HG02571 (cell line): ENCODE measurements around the gene IFT122.
A peak's percentile ranks its signal among the peaks of the same experiment; 100 is the strongest.
"Not testable (repeated sequence)": the region's sequence is repeated elsewhere in the genome, so short reads cannot be mapped to it uniquely, and the experiment has no call there.

Experiments
- ATAC-seq: cut with Tn5 transposase; IDR thresholded peaks from one replicate; pipeline ENCODE4 v1.9.1; 2021; ENCODE audit warnings: mild to moderate bottlenecking, moderate library complexity; ENCODE audit not compliant: unreplicated experiment

IFT122 gene

GRCh38 chr3:129439817-129440617 is at the start of gene IFT122, which contains the start of gene MBD4:
Gene IFT122, plus strand, starts transcription at chr3:129440224. Its CDS starts 107 bp downstream, at chr3:129440331.
Gene MBD4, minus strand, starts transcription at chr3:129439948. Its CDS starts 115 bp downstream, at chr3:129439833.
- peak; percentile 88 for ATAC-seq

GRCh38 chr3:129391583-129391982 is 48.4 kb upstream of the IFT122 start:
- ATAC-seq, result not testable (repeated sequence)

GRCh38 chr3:129392106-129392887 is 47.7 kb upstream of the IFT122 start:
- not testable (repeated sequence) for ATAC-seq

- no peak for ATAC-seq
Observed at GRCh38 chr3:129393271-129393670, 46.8 kb upstream of the IFT122 start.

GRCh38 chr3:129393760-129394564 is 46.1 kb upstream of the IFT122 start:
- ATAC-seq, result not testable (repeated sequence)

GRCh38 chr3:129398803-129399144 is 41.2 kb upstream of the IFT122 start:
- ATAC-seq, result peak; percentile 19

- ATAC-seq, result peak; percentile 71
Observed at GRCh38 chr3:129399145-129399894, 40.7 kb upstream of the IFT122 start.

- ATAC-seq, result no peak
Observed at GRCh38 chr3:129399895-129400357, 40.1 kb upstream of the IFT122 start.

GRCh38 chr3:129402210-129402609 is 37.8 kb upstream of the IFT122 start:
- no peak for ATAC-seq

GRCh38 chr3:129402616-129403015 is 37.4 kb upstream of the IFT122 start:
- ATAC-seq, result no peak

GRCh38 chr3:129403450-129403849 is 36.6 kb upstream of the IFT122 start:
- no peak for ATAC-seq

GRCh38 chr3:129404130-129404529 is 35.9 kb upstream of the IFT122 start:
- no peak for ATAC-seq

GRCh38 chr3:129404610-129405009 is 35.4 kb upstream of the IFT122 start:
- no peak for ATAC-seq

- ATAC-seq, result no peak
Observed at GRCh38 chr3:129409541-129409940, 30.5 kb upstream of the IFT122 start.

- ATAC-seq, result no peak
Observed at GRCh38 chr3:129410971-129411370, 29.1 kb upstream of the IFT122 start.

GRCh38 chr3:129412542-129413198 is 27.4 kb upstream of the IFT122 start:
- ATAC-seq, result no peak

GRCh38 chr3:129413238-129413637 is 26.8 kb upstream of the IFT122 start:
- not testable (repeated sequence) for ATAC-seq

GRCh38 chr3:129413687-129414506 is 26.1 kb upstream of the IFT122 start:
- peak; percentile 60 for ATAC-seq

GRCh38 chr3:129415378-129415777 is 24.6 kb upstream of the IFT122 start:
- ATAC-seq, result no peak
